Measurements from ENCODE around the gene KPNB1.
"Not testable (repeated sequence)": the region's sequence is repeated elsewhere in the genome, so short reads cannot be mapped to it uniquely, and the experiment has no call there.

KPNB1 gene

GRCh38 chr17:47676510-47677165 is 26.9 kb downstream of the KPNB1 start:
- DNase-seq (ENCODE audit: low spot score): no peak

- no peak for DNase-seq (ENCODE audit: low spot score)
These were observed 28.5 kb downstream of the KPNB1 start for GRCh38 chr17:47678196-47678595.

GRCh38 chr17:47682138-47682537 is 32.4 kb downstream of the KPNB1 start:
- no peak for DNase-seq (ENCODE audit: low spot score)

- DNase-seq (ENCODE audit: low spot score): not testable (repeated sequence)
These were observed 33.0 kb downstream of the KPNB1 start for GRCh38 chr17:47682727-47683126.

GRCh38 chr17:47684025-47684424 is 34.3 kb downstream of the KPNB1 start:
- no peak for DNase-seq (ENCODE audit: low spot score)

GRCh38 chr17:47684535-47685193 is 34.9 kb downstream of the KPNB1 start:
- no peak for DNase-seq (ENCODE audit: low spot score)

GRCh38 chr17:47685556-47686275 is 36.0 kb downstream of the KPNB1 start:
- no peak for DNase-seq (ENCODE audit: low spot score)

- DNase-seq (ENCODE audit: low spot score): no peak
These were observed 36.5 kb downstream of the KPNB1 start for GRCh38 chr17:47686276-47686635.

GRCh38 chr17:47686664-47687327 is 37.1 kb downstream of the KPNB1 start:
- no peak for DNase-seq (ENCODE audit: low spot score)

- no peak for DNase-seq (ENCODE audit: low spot score)
These were observed 37.6 kb downstream of the KPNB1 start for GRCh38 chr17:47687328-47687690.

GRCh38 chr17:47687748-47688147 is 38.0 kb downstream of the KPNB1 start:
- no peak for DNase-seq (ENCODE audit: low spot score)

- peak; percentile 60 for DNase-seq (ENCODE audit: low spot score)
These were observed 40.4 kb downstream of the KPNB1 start for GRCh38 chr17:47690121-47690520.

GRCh38 chr17:47692137-47692894 is 42.6 kb downstream of the KPNB1 start:
- DNase-seq (ENCODE audit: low spot score): no peak

- no peak for DNase-seq (ENCODE audit: low spot score)
These were observed 43.4 kb downstream of the KPNB1 start for GRCh38 chr17:47692895-47693730.

- peak; percentile 44 for DNase-seq (ENCODE audit: low spot score)
These were observed 44.2 kb downstream of the KPNB1 start, which contains the start of gene TBKBP1 for GRCh38 chr17:47693731-47694580. TBKBP1 (plus strand) TSS chr17:47694161; CDS start chr17:47696113, 1,952 bp downstream.

GRCh38 chr17:47694581-47695428 is 45.1 kb downstream of the KPNB1 start:
- DNase-seq (ENCODE audit: low spot score): peak; percentile 44

GRCh38 chr17:47695429-47696376 is 46.0 kb downstream of the KPNB1 start:
- DNase-seq (ENCODE audit: low spot score): no peak
